ENCODE results near the gene TXNL4B. TPM values are rescaled to one million over a fixed set of nuclear protein-coding genes. Genes with fewer than 3 reads are reported as not detected.
A peak's percentile ranks its signal among the peaks of the same experiment; 100 is the strongest.

Gene TXNL4B
- 4.5 TPM for polyA plus RNA-seq (2013, experiment 1 of 2)
- polyA plus RNA-seq (2013, experiment 2 of 2): 6.0 TPM

DNA sequence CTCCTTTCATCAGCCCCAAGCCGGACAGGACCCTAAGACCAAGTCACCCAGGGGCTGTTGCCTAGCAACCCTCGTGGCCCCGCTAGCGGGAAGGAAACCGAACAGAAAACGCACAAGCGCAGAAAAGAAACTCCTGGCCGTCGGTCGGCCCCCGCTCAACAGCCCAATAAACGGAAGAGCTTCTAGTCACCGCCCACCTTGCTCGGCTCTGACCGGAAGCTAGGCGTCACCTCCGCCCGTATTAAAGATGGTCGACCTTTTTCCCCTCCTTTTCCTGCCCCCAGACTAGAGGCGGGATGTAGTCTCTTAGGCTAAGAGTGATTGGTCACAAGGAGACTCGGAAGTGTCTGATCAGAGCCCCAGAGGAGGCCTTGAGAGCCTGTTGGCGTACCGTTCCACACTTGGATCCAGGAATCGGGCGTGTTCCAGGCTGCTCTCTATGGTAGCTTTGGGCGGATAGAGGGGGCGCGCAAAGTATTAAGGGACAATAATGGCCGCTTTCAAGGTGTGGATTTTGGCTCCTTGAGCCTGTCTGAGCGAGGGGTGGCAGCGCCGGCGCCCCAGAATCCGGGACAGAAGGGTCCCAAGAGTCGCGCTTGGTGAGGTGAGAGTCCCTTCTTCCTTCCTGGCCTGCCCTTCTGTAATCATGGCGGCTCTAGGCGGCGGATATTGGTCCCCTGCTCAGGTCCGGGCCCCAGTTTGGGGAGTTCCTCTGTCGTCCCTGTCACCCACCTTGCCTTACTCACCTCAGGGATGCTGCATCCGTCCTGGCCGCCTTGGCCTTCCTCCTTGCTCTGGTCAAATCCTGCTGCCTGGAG, at the start of gene TXNL4B, which contains the start of gene DHX38:
Gene TXNL4B (minus strand): TSS at position 173 of the 818 bp plus-strand sequence. CDS start 2,871 bp downstream, outside the sequence.
Gene DHX38 (plus strand): TSS at position 400 of the 818 bp plus-strand sequence. CDS start 2,311 bp downstream, outside the sequence.
- Histone ChIP-seq H3K4me1 (ENCODE audit: control insufficient read depth, insufficient read depth, low read length, poor library complexity, severe bottlenecking) (peaks cover 10% of the 10 kb centered on the region), H3K9me3 (ENCODE audit: control insufficient read depth, low read length) (no peaks in the 10 kb centered on the region), H3K27ac (ENCODE audit: low read depth, low read length, severe bottlenecking) (peak within 1 kb of the TSS; percentile 80), H3K4me3 (ENCODE audit: extremely low read depth, insufficient read depth, low read length, poor library complexity, severe bottlenecking) (peak within 1 kb of the TSS; percentile 95), H3K36me3 (ENCODE audit: control insufficient read depth, insufficient read depth, low read length) (peaks cover 52% of the 10 kb centered on the region)
- WGBS, 2 experiments (ENCODE audit: insufficient coverage in 2 of 2): 0% methylated on average over 34 to 40 of the region's 43 CpGs

DNA sequence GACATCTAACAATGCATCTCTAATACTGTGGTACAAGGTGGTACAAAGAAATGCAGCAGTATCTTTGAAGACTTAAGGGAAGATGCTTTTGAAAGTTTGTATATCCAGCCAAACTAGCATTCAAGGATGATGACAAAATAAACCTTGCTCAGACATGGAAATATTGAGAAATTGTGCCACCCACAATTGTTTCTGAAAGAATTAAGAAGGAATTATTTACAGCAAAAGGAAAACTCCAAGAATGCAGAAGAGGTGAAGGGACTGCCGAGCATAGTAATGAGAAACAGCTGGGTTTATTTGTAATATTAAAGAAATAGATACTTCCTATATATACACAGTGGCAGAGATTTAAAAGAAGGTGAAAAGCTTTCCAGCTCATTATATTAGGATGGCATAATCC, 49.1 kb upstream of the TXNL4B start:
- no CpG with 5 or more reads among the region's 1 CpG for WGBS, 2 experiments (ENCODE audit: insufficient coverage in 2 of 2)
- H3K27ac ChIP-seq (ENCODE audit: low read depth, low read length, severe bottlenecking): no peak overlapping the region
- H3K9me3 ChIP-seq (ENCODE audit: control insufficient read depth, low read length): no peaks in the 10 kb centered on the region
- H3K36me3 ChIP-seq (ENCODE audit: control insufficient read depth, insufficient read depth, low read length): no peaks in the 10 kb centered on the region
- H3K4me3 ChIP-seq (ENCODE audit: extremely low read depth, insufficient read depth, low read length, poor library complexity, severe bottlenecking): no peak overlapping the region
- no peaks in the 10 kb centered on the region for H3K4me1 ChIP-seq (ENCODE audit: control insufficient read depth, insufficient read depth, low read length, poor library complexity, severe bottlenecking)

GRCh38 chr16:72139908-72140307, 46.5 kb upstream of the TXNL4B start:
- Histone ChIP-seq H3K9me3 (ENCODE audit: control insufficient read depth, low read length) (no peaks in the 10 kb centered on the region), H3K27ac (ENCODE audit: low read depth, low read length, severe bottlenecking) (no peak overlapping the region), H3K36me3 (ENCODE audit: control insufficient read depth, insufficient read depth, low read length) (no peaks in the 10 kb centered on the region), H3K4me1 (ENCODE audit: control insufficient read depth, insufficient read depth, low read length, poor library complexity, severe bottlenecking) (no peaks in the 10 kb centered on the region), H3K4me3 (ENCODE audit: extremely low read depth, insufficient read depth, low read length, poor library complexity, severe bottlenecking) (no peak overlapping the region)
- WGBS, 2 experiments (ENCODE audit: insufficient coverage in 2 of 2): 80% methylated on average over 2 of the region's 2 CpGs; no CpG with 5 or more reads in 1 of the 2 experiments

DNA sequence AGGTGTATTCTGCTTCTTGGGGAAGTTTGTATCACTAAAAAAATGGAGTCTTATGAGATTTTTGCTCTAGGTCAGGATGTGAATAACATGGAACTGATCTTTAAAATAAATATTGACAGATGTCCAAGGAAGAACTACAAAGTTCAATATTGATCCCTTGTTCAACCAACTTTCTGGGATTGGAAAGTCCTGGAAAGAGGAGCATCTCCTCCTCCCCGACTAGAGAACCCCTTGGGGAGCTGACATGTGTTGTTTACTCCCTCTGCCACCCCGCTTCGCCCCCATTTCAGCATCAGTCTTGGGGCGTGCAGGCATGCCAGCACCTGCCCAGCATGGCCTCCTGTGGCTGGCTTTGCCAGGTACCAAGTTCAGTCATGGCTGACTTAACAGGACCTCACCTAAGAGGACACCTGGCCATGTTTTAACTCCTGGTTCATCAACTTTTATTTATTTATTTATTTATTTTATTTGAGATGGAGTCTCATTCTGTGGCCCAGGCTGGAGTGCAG, 44.7 kb upstream of the TXNL4B start:
- 81 to 83% methylated on average over 3 to 4 of the region's 4 CpGs for WGBS, 2 experiments (ENCODE audit: insufficient coverage in 2 of 2)
- no peak overlapping the region for H3K4me3 ChIP-seq (ENCODE audit: extremely low read depth, insufficient read depth, low read length, poor library complexity, severe bottlenecking)
- H3K36me3 ChIP-seq (ENCODE audit: control insufficient read depth, insufficient read depth, low read length): no peaks in the 10 kb centered on the region

GRCh38 chr16:72137380-72138063, 44.1 kb upstream of the TXNL4B start:
- Histone ChIP-seq H3K4me3 (ENCODE audit: extremely low read depth, insufficient read depth, low read length, poor library complexity, severe bottlenecking) (no peak overlapping the region), H3K27ac (ENCODE audit: low read depth, low read length, severe bottlenecking) (no peak overlapping the region), H3K36me3 (ENCODE audit: control insufficient read depth, insufficient read depth, low read length) (no peaks in the 10 kb centered on the region), H3K4me1 (ENCODE audit: control insufficient read depth, insufficient read depth, low read length, poor library complexity, severe bottlenecking) (no peaks in the 10 kb centered on the region), H3K9me3 (ENCODE audit: control insufficient read depth, low read length) (no peaks in the 10 kb centered on the region)
- 86 to 93% methylated on average over 13 of the region's 15 CpGs for WGBS, 2 experiments (ENCODE audit: insufficient coverage in 2 of 2)

More for the DNA sequence above, 44.7 kb upstream of the TXNL4B start:
- Histone ChIP-seq H3K4me1 (ENCODE audit: control insufficient read depth, insufficient read depth, low read length, poor library complexity, severe bottlenecking) (no peaks in the 10 kb centered on the region), H3K27ac (ENCODE audit: low read depth, low read length, severe bottlenecking) (no peak overlapping the region), H3K9me3 (ENCODE audit: control insufficient read depth, low read length) (no peaks in the 10 kb centered on the region)

DNA sequence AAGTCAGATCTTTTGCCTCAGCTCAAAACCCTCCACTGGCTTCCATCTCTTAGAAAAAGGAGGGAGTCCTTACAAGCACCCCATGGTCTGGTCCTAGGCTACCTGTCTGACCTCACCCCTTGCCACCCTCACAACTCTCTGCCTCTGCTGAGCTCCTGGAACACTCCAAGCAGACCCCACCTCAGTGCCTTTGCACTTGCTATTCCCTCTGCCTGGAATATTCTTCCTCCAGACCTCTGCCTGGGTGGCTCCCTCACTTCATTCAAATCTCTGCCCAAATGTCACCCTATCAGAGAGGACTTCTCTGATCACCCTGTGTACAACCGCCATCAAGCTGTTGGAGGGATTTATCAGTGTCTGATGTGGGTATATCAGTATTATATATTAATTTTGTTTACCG, 41.1 kb upstream of the TXNL4B start:
- no peak overlapping the region for H3K27ac ChIP-seq (ENCODE audit: low read depth, low read length, severe bottlenecking)
- WGBS, 2 experiments (ENCODE audit: insufficient coverage in 2 of 2): 100% methylated on average over 1 of the region's 2 CpGs; no CpG with 5 or more reads in 1 of the 2 experiments
- peaks cover 6% of the 10 kb centered on the region for H3K4me1 ChIP-seq (ENCODE audit: control insufficient read depth, insufficient read depth, low read length, poor library complexity, severe bottlenecking)
- H3K4me3 ChIP-seq (ENCODE audit: extremely low read depth, insufficient read depth, low read length, poor library complexity, severe bottlenecking): no peak overlapping the region
- H3K36me3 ChIP-seq (ENCODE audit: control insufficient read depth, insufficient read depth, low read length): no peaks in the 10 kb centered on the region
- H3K9me3 ChIP-seq (ENCODE audit: control insufficient read depth, low read length): no peaks in the 10 kb centered on the region

DNA sequence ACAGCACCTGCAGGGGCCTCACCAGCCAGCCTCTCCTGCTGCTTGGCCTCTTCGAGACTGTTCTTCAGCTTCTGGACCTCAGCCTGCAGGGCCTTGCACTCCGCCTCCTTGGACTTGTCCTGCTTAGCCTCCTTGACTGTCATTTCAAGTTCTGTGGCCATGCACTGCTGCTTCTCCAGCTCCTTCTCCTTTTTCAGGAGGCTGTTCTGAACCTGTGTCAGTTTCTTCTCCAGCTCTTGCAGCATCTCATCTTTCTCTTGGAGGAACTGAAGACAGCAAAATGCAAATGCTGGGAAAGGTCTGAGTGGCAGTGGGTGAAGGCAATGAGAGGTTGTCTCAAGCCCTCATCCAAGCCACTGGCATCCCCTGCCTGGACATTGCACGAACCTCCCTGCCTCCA, 39.3 kb upstream of the TXNL4B start:
- no peak overlapping the region for H3K27ac ChIP-seq (ENCODE audit: low read depth, low read length, severe bottlenecking)
- H3K9me3 ChIP-seq (ENCODE audit: control insufficient read depth, low read length): no peaks in the 10 kb centered on the region
- H3K36me3 ChIP-seq (ENCODE audit: control insufficient read depth, insufficient read depth, low read length): no peaks in the 10 kb centered on the region
- WGBS, 2 experiments (ENCODE audit: insufficient coverage in 2 of 2): 90 to 92% methylated on average over 2 of the region's 3 CpGs
- peaks cover 6% of the 10 kb centered on the region for H3K4me1 ChIP-seq (ENCODE audit: control insufficient read depth, insufficient read depth, low read length, poor library complexity, severe bottlenecking)
- H3K4me3 ChIP-seq (ENCODE audit: extremely low read depth, insufficient read depth, low read length, poor library complexity, severe bottlenecking): no peak overlapping the region

- 62 to 67% methylated on average over 5 to 6 of the region's 6 CpGs for WGBS, 2 experiments (ENCODE audit: insufficient coverage in 2 of 2)
- Histone ChIP-seq H3K27ac (ENCODE audit: low read depth, low read length, severe bottlenecking) (no peak overlapping the region), H3K9me3 (ENCODE audit: control insufficient read depth, low read length) (no peaks in the 10 kb centered on the region), H3K4me3 (ENCODE audit: extremely low read depth, insufficient read depth, low read length, poor library complexity, severe bottlenecking) (no peak overlapping the region), H3K36me3 (ENCODE audit: control insufficient read depth, insufficient read depth, low read length) (no peaks in the 10 kb centered on the region), H3K4me1 (ENCODE audit: control insufficient read depth, insufficient read depth, low read length, poor library complexity, severe bottlenecking) (peaks cover 6% of the 10 kb centered on the region)
These were observed 37.6 kb upstream of the TXNL4B start for GRCh38 chr16:72131036-72131435.

DNA sequence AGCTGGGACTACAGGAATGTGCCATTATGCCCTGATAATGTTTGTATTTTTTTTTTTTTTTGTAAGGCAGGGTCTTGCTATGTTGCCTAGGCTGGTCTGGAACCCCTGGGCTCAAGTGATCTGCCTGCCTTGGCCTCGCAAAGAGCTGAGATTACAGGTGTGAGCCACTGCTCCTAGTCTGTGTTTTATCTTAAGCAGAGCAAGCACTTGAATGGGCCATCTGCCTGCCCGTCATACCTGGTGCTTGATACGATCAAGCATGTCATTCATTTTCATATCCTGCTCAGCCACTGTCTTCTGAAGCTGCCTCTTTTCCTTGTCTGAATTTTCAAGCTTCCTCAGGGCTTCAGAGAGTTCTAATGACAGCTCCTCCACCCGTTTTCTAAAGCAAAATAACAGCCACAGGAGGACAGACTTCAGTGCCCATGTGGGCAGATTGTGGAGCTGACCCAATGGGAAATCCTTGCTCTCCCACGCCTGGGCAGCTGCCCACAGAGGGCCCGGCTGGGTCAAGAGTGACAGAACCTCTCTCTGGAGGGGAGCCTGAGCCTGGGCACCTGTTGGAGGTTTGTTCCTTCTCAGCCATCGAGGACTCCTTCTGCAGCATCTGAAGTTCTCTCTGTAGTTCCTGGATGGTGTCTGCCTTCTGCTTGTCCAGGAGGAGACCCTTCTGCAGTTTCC, 36.7 kb upstream of the TXNL4B start:
- Histone ChIP-seq H3K9me3 (ENCODE audit: control insufficient read depth, low read length) (no peaks in the 10 kb centered on the region), H3K36me3 (ENCODE audit: control insufficient read depth, insufficient read depth, low read length) (no peaks in the 10 kb centered on the region), H3K27ac (ENCODE audit: low read depth, low read length, severe bottlenecking) (no peak overlapping the region), H3K4me1 (ENCODE audit: control insufficient read depth, insufficient read depth, low read length, poor library complexity, severe bottlenecking) (peaks cover 6% of the 10 kb centered on the region), H3K4me3 (ENCODE audit: extremely low read depth, insufficient read depth, low read length, poor library complexity, severe bottlenecking) (no peak overlapping the region)
- WGBS, 2 experiments (ENCODE audit: insufficient coverage in 2 of 2): 87 to 90% methylated on average over 7 of the region's 7 CpGs

DNA sequence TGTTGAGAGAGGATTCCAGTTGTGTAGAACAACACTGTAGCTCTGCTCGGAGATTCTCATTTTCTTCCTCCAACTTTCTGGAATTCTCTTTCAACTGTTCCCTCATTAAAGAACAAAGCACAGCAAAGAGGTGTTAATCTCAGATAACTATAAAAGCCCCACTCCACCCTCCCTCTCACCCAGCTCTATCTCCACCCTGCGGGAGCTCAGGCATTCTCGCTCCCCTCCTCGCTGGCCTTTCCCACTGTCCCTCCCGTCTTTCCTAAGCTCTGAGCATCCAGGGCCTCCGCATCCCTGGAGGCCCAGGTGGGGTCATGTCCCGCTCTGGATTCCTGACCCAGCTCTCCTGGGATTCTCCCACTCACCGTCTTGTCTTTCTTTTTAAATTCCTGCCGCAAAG, 35.3 kb upstream of the TXNL4B start:
- Histone ChIP-seq H3K4me1 (ENCODE audit: control insufficient read depth, insufficient read depth, low read length, poor library complexity, severe bottlenecking) (peaks cover 6% of the 10 kb centered on the region), H3K27ac (ENCODE audit: low read depth, low read length, severe bottlenecking) (no peak overlapping the region), H3K9me3 (ENCODE audit: control insufficient read depth, low read length) (no peaks in the 10 kb centered on the region), H3K4me3 (ENCODE audit: extremely low read depth, insufficient read depth, low read length, poor library complexity, severe bottlenecking) (no peak overlapping the region), H3K36me3 (ENCODE audit: control insufficient read depth, insufficient read depth, low read length) (no peaks in the 10 kb centered on the region)
- 49 to 58% methylated on average over 8 to 9 of the region's 9 CpGs for WGBS, 2 experiments (ENCODE audit: insufficient coverage in 2 of 2)
